SK-N-MC (cell line): Measurements from ENCODE around the gene RASSF8.

Experiments
- EZH2 ChIP-seq: fragments of 200-600 bp; sonication (generic); IDR thresholded peaks from one replicate; pipeline ENCODE4 v1.6.1; 2017; ENCODE audit warnings: antibody characterized with exemption
- POLR2AphosphoS5 ChIP-seq: IDR thresholded peaks from 2 replicates; pipeline ENCODE4 v1.6.1; 2012; ENCODE audit warnings: mild to moderate bottlenecking, low read depth, low read length, borderline replicate concordance

GRCh38 chr12:25996677-25997076 lies 38.2 kb downstream of the RASSF8 start:
- TF ChIP-seq EZH2 (no peak), POLR2AphosphoS5 (no peak)
